PC-9 (cell line): ENCODE data around the gene DUSP16.

Experiments
- EZH2 ChIP-seq: fragments of 200-600 bp; sonication (generic); IDR thresholded peaks from 2 replicates; pipeline ENCODE4 v1.8.0; 2017; ENCODE audit warnings: antibody characterized with exemption, low read depth
- TF ChIP-seq, protein P1 (sequence below): fragments of 200-600 bp; sonication (generic); conservative IDR thresholded peaks from 2 replicates; pipeline ENCODE4 v1.6.1; 2017; ENCODE audit warnings: mixed run types, antibody characterized with exemption, mild to moderate bottlenecking, moderate library complexity

DNA sequence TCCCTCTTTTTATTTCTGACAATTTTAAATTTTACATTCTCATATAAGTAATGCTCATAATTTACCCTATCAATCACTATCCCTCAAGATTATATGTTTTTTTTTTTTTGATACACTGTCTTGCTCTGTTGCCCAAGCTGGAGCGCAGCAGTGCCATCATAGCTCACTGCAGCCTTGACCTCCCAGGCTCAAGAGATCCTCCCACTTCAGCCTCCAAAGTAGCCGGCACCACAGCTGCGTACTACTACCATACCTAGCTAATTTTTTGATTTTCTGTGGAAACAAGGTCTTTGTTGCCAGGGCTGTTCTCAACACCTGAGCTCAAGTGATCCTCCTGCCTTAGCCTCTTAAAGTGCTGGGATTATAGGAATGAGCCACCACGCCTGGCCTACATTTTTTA is 4.4 kb downstream of the DUSP16 start:
- TF ChIP-seq, protein P1, sequence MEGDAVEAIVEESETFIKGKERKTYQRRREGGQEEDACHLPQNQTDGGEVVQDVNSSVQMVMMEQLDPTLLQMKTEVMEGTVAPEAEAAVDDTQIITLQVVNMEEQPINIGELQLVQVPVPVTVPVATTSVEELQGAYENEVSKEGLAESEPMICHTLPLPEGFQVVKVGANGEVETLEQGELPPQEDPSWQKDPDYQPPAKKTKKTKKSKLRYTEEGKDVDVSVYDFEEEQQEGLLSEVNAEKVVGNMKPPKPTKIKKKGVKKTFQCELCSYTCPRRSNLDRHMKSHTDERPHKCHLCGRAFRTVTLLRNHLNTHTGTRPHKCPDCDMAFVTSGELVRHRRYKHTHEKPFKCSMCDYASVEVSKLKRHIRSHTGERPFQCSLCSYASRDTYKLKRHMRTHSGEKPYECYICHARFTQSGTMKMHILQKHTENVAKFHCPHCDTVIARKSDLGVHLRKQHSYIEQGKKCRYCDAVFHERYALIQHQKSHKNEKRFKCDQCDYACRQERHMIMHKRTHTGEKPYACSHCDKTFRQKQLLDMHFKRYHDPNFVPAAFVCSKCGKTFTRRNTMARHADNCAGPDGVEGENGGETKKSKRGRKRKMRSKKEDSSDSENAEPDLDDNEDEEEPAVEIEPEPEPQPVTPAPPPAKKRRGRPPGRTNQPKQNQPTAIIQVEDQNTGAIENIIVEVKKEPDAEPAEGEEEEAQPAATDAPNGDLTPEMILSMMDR: no peak
- TF ChIP-seq EZH2: no peak
